ENCODE data around the gene MAPK1IP1L.
"Not testable (repeated sequence)": the region's sequence is repeated elsewhere in the genome, so short reads cannot be mapped to it uniquely, and the experiment has no call there.

The MAPK1IP1L gene

GRCh38 chr14:55051423-55052268, at the start of gene MAPK1IP1L:
MAPK1IP1L (plus strand) TSS chr14:55051647; CDS start chr14:55061684, 10,037 bp downstream.
- peak; percentile 98 for DNase-seq

GRCh38 chr14:55005071-55005470, 46.4 kb upstream of the MAPK1IP1L start:
- DNase-seq = no peak

- no peak for DNase-seq
These were observed 36.4 kb upstream of the MAPK1IP1L start for GRCh38 chr14:55015006-55015405.

DNA sequence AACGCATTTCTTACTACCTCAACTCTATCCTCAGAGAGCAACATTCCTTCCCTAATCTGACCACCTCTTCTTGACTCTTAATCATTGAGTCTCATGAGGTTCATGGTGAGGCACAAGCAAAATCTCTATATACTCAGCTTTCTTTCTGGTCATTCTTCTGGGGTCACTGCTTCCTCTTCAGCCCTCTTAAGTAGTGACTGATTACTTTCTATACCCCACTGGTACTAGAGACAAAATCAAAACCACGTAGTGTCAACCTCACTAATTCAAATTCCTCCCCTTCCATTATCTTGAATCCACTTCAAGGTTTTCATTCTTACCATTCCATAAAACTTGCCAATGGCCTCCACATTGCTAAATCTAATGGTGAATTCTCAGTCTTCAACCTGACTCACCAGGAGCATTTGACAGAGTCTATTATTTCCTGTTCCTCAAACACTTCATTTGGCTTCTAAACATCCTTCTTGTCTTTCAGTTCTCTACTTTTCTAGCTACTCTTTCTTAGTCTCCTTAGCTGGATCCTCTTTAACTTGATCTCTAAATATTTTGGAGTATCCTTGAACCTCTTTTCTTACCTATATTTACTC, 31.4 kb upstream of the MAPK1IP1L start:
- no peak for DNase-seq

GRCh38 chr14:55024365-55024764, 27.1 kb upstream of the MAPK1IP1L start:
- DNase-seq = not testable (repeated sequence)

- peak; percentile 26 for DNase-seq
These were observed 25.5 kb upstream of the MAPK1IP1L start for GRCh38 chr14:55025948-55026347.

DNA sequence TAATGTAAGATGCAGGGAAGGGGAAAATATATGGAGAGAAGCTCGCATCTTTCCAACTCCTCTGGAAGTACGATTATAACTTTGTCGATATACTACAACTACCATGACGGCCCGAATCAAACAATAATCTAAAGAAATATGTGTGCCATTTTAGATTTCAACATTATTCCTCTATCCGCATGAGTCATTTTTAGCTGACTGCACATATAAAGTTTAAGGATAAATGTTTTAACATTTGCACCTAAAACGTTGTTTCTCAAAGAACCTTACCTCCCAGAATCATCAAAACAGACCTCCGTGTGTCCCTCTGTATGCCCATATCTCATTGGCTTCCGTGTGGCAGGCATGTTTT, 25.0 kb upstream of the MAPK1IP1L start:
- no peak for DNase-seq

DNA sequence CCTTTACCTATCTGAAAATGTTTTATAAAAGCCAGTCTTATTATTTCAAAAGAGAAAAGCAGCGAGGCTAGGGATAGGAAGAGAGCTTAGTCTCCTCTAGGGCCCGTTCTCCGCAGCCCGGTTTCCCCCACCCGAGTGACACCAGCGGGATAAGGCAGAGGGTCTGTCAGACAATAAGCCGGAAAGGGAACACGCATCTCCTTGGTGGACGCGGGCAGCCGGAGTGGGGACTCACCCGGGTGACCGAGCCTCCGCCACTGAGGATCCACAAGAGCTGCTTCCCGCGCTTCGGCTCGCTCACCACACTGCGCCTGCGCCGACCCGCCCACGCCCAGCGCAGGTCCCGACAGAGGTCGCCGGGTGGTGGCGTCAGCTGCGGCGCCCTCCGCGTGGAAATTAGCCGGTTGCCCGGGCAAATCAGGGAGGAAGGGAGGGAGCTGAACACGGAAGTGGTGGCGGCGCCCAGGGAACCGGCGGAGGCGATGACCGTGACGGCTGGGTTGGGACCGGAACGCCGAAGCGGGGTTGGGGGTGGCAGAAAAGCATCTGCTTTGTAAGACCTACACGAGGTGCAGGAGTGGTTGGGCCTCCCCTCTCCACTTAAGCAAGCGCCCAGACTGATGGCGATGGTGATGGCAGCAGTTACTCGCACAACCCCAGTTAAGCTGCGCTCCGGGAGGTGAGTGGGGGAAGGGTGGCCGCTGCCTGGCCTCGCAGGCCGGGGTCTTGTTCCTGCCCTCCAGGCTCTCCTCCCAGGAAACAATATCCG, 24.5 kb upstream of the MAPK1IP1L start, which contains the start of the genes SOCS4 and WDHD1:
TSS of gene SOCS4 (plus strand) at position 444 of the 769 bp plus-strand sequence. CDS start 15,806 bp downstream, outside the sequence.
TSS of gene WDHD1 (minus strand) at position 307 of the 769 bp plus-strand sequence. CDS start 312 bp downstream, outside the sequence.
- peak; percentile 98 for DNase-seq

GRCh38 chr14:55028066-55028465, 23.4 kb upstream of the MAPK1IP1L start:
- peak; percentile 55 for DNase-seq

DNA sequence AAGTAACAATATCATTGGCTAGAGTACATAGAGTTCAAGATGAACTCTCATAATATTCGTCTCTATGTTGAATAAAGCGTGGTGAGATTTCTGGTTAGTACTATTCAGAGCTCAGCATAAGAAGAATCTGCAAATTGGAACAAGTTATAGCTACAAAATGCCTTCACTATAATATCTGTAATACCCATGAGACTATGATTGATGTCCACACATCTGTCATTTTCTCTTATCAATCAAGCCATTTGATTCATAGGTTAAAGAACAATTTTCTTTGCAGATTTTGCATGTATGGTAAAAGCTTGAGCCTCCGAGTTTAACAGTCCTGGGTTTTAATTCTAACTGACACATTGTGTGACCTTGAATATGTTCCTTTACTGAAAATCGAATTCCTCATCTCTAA, 23.0 kb upstream of the MAPK1IP1L start:
- DNase-seq = no peak

- peak; percentile 9 for DNase-seq
These were observed 20.3 kb upstream of the MAPK1IP1L start for GRCh38 chr14:55031190-55031589.

DNA sequence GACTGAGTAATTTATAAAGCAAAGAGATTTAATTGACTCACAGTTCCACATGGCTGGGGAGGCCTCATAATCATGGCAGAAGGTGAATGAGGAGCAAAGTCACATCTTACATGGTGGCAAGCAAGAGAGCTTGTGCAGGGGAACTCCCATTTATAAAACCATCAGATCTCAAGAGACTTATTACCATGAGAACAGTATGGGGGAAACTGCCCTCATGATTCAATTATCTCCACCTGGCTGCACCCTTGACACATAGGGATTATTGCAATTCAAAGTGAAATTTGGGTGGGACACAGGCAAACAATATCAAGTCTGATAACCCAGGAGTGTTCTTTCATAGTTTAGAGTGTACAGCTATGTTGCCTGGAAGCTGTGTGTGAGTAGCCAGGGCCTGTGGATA, 13.5 kb upstream of the MAPK1IP1L start:
- peak; percentile 41 for DNase-seq

- DNase-seq = no peak
These were observed 12.7 kb upstream of the MAPK1IP1L start for GRCh38 chr14:55038708-55039107.

- DNase-seq = no peak
These were observed 7.9 kb upstream of the MAPK1IP1L start for GRCh38 chr14:55043528-55043927.

- DNase-seq = no peak
These were observed 6.4 kb upstream of the MAPK1IP1L start for GRCh38 chr14:55045087-55045486.

DNA sequence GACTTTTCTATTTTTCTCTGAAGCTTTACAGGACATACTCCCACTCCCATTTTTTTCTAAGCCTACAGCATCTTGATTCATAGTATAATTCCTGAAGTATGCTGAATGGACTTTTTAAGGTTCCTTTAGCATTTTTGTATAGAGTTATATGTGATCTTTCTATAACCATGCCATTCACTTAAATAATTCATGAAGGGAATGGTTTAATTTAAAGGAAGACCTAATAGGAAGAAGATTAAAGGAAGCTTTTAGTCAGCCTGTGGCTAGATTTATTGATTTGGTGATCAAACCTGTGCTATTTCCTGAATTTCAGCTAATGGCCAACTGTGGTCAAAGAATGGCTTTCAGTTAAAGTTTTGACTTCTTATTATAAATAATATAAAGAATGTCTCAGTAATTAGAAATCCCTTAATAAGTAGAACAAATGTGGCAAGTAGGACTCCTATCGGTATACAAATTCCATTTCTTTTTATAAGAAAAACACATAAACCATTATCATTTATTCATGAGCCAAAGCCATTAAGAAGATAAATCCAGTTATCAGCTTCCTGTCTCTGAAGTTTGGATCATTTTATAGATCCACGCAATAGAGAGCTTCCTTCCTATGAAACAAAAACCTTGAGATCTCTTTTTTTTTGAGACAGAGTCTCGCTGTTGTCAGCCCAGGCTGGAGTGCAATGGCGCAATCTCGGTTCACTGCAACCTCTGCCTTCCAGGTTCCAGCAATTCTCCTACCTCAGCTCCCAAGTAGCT, 4.0 kb upstream of the MAPK1IP1L start:
- no peak for DNase-seq

GRCh38 chr14:55048900-55049436, 2.5 kb upstream of the MAPK1IP1L start:
- DNase-seq = peak; percentile 24

DNA sequence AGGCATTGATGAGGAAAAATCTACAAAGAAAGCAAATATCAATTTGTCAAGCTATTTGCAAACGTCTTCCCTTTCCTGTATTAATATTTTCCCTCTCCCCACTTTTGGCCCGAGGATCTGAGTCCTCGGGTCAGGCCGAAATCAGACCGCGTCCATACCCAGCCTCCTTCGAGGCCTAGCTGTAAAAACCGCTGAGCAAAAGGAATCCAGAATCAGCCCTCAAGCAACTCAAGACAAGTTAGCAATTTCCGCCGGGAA, 353 bp upstream of the MAPK1IP1L start:
- DNase-seq = no peak

- no peak for DNase-seq
These were observed 953 bp downstream of the MAPK1IP1L start for GRCh38 chr14:55052269-55052930.

GRCh38 chr14:55053018-55053417, 1.6 kb downstream of the MAPK1IP1L start:
- no peak for DNase-seq

DNA sequence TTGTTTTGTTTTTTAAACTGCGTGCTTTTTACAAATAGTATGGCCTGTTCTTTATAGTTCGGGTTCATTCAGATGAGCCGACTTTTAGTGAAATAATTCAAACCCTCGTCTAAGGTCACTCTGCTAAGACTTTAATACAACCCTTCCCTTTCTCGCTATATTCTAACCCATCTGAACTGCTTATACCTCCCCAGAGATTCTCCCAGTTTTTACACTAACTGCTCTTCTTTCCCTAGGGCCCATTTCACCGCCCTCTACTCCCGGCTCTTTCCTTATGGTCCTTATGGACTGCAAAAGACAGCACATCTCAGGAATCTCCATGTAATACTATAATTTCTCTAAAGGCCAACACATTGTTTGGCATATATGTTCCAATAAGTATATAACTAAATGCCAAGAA, 2.1 kb downstream of the MAPK1IP1L start:
- DNase-seq = no peak

DNA sequence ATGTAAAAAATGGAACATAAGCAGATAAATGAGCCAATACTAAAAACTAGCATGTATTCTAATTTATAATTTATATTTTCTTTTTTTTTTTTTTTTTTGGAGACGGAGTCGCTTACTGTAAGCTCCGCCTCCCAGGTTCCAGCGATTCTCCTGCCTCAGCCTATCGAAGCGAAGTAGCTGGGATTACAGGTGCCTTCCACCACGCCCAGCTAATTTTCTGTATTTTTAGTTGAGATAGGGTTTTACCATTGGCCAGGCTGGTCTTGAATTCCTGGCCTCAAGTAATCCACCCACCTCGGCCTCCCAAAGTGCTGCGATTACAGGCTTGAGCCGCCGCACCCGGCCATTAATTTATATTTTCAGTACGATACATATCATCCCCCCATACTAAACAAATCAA, 2.7 kb downstream of the MAPK1IP1L start:
- no peak for DNase-seq

Measured in NCI-H69 (cell line).